ENCODE results near the gene SCLY.

Gene SCLY

DNA sequence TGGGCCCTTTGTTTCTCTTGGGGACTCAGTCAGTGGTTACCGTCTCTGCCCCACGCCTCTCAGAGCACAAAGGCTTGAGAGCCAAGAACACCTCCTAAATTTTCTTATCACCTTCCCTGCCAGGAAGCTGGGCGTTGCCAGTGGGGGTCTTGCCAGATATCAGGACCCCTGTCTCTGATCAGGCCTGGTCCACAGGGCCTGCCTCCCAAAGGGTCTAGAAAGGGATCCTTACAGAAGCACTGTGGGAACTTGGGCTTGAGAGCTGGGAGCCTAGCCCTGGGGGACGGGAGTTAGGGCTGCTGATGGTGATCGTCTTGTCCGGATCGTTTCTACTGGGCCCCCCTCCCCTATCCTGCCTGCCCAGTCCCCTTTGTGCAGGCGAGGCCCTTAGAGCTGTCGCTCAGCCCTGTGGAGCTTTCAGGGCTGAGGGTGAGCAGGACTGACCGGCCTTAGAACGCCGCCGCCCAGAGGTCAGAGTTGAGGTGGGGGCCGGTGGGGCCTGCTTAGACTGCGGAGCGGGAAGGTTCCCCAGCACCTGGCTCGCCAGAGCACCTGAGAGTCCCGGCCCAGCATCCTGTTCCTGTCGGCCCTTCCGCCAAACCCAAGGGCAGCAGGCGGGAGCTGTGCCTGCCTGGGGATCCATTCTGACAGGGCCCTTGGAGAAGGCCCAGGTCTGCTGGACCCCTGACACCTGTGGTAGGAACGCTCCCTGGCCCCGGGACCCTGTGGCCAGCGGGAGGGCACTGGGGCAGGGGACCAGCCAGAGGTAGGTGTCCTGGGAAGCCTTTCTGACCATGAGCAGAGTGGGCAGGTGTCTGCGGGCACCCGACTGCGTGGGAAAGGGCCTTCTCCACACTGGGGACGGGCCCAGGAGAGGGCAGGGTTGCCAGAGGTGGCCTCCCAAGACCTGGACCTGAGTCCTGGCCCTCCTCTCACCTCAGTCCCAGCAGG, 40.3 kb downstream of the SCLY start:
- Mint-ChIP-seq H3K4me1 (peaks cover 13% of the 10 kb centered on the region), H3K36me3 (no peaks in the 10 kb centered on the region), H3K27ac (no peak overlapping the region), H3K27me3 (no peaks in the 10 kb centered on the region), H3K4me3 (no peak overlapping the region), H3K9me3 (no peaks in the 10 kb centered on the region)
- DNase-seq (ENCODE audit: low spot score in 2 of 2) (no peak), ATAC-seq (ENCODE audit: low read depth) (no peak)

DNA sequence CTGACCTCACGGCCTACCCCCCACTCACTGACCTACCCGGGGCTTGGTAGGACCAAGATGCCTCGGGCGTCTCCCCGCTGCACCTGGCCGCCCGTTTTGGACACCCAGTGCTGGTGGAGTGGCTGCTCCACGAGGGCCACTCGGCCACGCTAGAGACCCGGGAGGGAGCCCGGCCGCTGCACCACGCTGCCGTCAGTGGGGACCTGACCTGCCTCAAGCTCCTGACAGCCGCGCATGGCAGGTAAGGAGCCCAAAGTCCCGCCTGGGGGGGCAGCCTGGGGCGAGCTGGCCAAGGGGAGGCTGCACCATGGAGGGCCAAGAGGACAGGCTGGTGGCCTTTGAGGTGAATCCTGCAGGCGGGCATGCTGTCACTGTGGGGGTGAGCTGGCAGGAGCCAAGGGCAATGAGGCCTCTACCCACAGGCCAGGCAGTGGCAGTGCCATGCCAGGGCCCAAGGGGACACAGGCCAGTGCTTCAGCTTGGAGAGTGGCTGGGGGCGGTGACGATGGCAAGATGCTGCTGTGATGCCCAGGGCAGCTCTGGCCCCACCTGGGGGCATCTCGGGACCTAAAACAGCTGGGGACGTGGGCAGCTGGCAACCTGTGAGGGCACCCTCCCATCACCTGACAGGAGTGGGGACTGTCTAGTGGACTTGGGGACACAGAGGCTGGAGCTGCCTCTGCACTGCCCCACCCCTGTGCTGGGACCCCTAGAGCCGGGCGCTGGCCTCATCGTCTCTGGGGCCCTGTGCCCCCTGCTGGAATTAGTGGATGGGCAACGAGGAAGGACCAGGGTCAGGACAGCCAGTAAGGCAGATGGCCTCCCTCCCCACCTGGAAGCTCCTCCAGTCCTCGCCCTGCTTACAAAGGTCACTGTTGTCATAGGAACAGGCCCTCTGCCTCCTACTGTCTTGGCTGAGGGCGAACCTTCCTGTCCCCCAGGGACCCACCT, 41.4 kb downstream of the SCLY start:
- H3K27me3 Mint-ChIP-seq, result no peaks in the 10 kb centered on the region

DNA sequence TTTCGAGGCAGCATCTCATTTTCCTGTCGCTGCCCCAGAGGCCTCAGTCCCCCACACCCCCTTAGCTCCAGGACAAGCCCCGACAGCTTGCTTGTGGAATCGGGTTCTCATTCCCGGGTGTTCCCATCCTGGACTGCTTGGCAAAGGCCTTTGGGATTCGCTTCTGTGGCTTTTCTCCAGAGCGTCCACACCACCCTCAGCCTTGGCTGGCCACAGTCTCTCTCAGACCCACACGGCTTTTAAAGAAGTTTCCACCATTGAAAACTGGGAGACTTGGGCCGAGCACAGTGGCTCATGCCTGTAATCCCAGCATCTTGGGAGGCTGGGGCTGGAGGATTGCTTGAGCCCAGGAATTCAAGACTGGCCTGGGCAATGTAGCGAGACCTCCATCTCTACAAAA, 42.1 kb downstream of the SCLY start:
- no peak for DNase-seq (ENCODE audit: low spot score in 2 of 2)
- Mint-ChIP-seq H3K27me3 (no peaks in the 10 kb centered on the region), H3K4me1 (peaks cover 22% of the 10 kb centered on the region), H3K36me3 (no peaks in the 10 kb centered on the region), H3K4me3 (no peak overlapping the region), H3K27ac (no peak overlapping the region), H3K9me3 (no peaks in the 10 kb centered on the region)
- ATAC-seq (ENCODE audit: low read depth), result no peak

More for the DNA sequence above, 41.4 kb downstream of the SCLY start:
- H3K4me1 Mint-ChIP-seq, result peaks cover 16% of the 10 kb centered on the region
- no peak overlapping the region for H3K27ac Mint-ChIP-seq
- ATAC-seq (ENCODE audit: low read depth) (no peak), DNase-seq (ENCODE audit: low spot score in 2 of 2) (no peak)
- no peaks in the 10 kb centered on the region for H3K9me3 Mint-ChIP-seq
- H3K36me3 Mint-ChIP-seq, result no peaks in the 10 kb centered on the region
- no peak overlapping the region for H3K4me3 Mint-ChIP-seq

DNA sequence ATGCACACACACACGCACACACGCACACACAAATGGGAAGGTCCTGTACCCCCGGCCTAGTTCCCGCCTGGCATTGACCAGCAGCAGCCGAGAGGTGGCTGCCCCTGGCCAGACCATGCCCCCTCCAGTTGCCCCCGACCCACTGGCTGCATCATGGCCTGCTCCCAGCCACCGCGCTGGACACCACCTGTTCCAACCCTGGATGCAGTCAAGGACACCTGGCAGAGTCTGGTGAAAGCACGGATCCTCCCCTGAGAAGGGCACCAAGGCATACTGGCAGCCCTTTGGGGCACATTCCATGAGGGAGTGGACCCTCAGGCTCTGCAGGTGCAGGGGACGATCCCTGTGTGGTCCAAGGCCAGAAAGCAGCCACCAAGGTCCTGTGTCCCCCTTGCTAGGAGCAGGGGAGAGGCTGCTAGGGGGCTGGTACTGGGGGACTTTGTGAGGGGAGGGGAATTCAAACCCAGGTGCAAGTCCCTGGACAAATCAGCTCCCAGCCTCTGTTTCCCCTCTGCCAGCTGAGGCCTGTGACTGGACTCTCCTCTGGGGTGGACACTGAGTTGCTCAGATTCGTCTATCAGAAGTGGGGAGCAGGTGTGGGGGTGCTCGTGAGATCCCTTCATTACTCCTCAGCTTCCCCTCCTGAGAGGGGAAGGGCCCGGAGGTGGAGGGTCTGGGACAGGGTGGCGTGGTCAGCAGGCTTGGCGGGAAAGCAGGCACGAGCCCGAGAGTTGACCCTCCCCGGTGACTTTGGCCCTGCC, 42.8 kb downstream of the SCLY start:
- no peak for ATAC-seq (ENCODE audit: low read depth)
- Mint-ChIP-seq H3K4me3 (no peak overlapping the region), H3K27me3 (no peaks in the 10 kb centered on the region), H3K27ac (no peak overlapping the region), H3K36me3 (no peaks in the 10 kb centered on the region), H3K9me3 (no peaks in the 10 kb centered on the region), H3K4me1 (peaks cover 26% of the 10 kb centered on the region)
- no peak for DNase-seq (ENCODE audit: low spot score in 2 of 2)

DNA sequence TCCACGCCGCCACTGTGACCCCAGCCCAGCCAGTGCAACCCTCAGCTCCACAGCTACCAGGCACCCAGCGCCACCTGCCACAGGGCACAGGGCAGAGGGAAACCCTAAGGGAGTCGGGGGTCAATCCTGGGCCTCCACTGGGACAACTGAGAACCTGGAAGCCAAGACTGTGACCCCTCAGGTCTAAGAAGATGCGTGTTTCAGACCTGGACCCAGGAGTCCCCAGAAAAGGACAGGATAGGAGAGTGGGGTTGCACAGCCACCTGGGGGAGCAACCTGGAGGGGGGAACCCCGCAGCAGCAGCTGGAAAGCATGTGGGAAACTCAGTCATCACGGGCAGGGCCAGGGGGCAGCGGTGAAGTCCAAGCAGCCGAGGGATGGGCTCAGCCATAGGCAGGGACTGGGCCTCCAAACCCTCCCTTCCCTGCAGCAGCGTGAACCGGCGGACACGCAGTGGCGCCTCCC, 43.5 kb downstream of the SCLY start:
- Mint-ChIP-seq H3K27ac (no peak overlapping the region), H3K9me3 (no peaks in the 10 kb centered on the region), H3K36me3 (no peaks in the 10 kb centered on the region), H3K4me1 (peaks cover 27% of the 10 kb centered on the region), H3K4me3 (no peak overlapping the region), H3K27me3 (no peaks in the 10 kb centered on the region)
- DNase-seq (ENCODE audit: low spot score in 2 of 2), result no peak
- no peak for ATAC-seq (ENCODE audit: low read depth)

DNA sequence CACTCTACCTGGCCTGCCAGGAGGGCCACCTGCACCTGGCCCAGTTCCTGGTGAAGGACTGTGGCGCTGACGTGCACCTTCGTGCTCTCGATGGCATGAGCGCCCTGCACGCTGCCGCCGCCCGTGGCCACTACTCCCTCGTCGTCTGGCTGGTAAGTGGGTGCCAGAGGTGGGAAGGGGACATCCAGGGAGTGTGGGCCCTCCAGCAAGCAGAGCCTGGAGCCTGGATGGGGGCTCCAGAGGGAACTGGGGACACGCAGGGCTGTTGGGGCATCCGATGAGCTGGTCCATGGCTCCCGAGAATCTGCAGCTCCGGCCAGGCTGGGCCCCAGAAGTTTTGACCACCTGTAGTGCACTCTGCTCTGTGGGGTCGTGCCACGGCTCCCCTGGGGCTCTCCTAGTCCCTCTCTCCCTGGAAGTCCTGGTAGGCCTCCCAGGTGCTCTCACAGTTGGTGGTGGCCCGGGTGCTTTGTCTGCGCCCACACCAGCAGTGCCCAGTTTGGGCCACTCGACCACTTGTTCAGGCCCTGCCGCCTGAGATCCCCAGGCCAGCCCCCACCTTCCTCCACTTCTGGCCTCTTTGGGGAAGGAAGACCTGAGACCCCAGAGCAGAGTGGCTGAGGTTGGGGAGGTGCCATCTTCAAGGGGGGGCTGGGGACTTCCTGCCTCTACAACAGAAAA, 44.0 kb downstream of the SCLY start:
- Mint-ChIP-seq H3K27ac (no peak overlapping the region), H3K4me3 (no peak overlapping the region)

DNA sequence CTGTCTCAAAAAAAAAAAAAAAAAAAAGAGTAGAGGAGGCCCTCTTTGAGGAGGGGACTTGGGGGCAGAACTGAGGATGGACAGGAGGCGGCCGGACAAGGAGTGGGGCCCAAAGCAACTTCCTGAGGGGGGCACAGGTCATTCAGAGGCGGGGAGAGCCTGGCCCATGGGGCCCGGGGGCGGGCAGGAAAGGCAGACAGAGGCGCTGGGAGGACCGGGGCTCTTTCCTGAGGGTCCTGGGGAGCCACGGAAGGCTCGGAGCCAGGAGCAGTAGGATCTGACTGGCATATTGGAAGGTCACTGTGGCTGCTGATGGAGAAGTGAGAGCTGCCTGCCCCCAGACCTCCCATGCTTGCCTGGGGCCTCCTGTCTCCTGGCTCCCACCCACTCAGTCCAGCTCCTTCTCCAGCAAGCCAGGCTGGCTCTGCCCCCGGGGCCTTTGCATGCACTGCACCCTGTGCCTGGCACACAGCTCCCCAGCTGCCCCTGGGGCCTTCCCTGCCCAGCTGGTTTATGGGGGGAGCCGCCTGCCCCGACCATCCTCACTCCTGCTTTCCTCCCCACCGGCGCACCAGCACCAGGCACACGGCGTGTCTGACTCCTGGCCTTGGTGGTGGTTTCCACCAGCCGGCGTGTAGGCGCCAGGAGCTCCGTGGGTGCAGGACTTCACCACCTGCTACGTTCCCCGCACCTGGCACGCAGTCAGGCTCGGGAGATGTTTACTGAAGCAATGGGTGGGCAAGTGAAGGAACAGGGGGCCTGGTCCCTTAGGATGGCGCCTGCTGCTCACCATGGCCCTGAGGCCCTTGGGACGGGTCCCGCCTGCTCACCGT, 44.9 kb downstream of the SCLY start:
- Mint-ChIP-seq H3K27ac (no peak overlapping the region), H3K4me3 (no peak overlapping the region), H3K4me1 (peaks cover 27% of the 10 kb centered on the region), H3K27me3 (no peaks in the 10 kb centered on the region), H3K36me3 (no peaks in the 10 kb centered on the region), H3K9me3 (no peaks in the 10 kb centered on the region)
- DNase-seq (ENCODE audit: low spot score in 2 of 2), result no peak
- no peak for ATAC-seq (ENCODE audit: low read depth)

More for the DNA sequence above, 44.0 kb downstream of the SCLY start:
- H3K27me3 Mint-ChIP-seq, result no peaks in the 10 kb centered on the region
- H3K4me1 Mint-ChIP-seq, result peaks cover 27% of the 10 kb centered on the region
- ATAC-seq (ENCODE audit: low read depth) (no peak), DNase-seq (ENCODE audit: low spot score in 2 of 2) (no peak)
- no peaks in the 10 kb centered on the region for H3K36me3 Mint-ChIP-seq
- H3K9me3 Mint-ChIP-seq, result no peaks in the 10 kb centered on the region

DNA sequence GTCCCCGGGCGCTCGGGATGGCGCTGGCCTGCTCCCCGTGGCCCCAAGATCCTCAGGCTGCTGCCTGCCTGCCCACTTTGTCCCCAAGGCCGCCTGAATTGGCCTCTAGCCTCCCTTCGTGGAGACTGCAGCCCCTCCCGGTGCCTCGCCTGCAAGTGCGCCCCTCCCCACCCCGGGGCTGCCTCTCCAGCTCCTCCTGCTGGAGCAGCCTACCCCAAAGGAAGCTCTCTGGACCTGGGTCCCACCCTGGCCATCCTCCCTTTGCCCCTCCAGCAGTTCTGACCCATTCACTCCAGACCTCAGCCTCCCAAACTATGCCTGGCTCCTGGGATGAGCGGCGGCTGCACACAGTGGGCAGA, 45.5 kb downstream of the SCLY start:
- Mint-ChIP-seq H3K36me3 (no peaks in the 10 kb centered on the region), H3K4me1 (peaks cover 27% of the 10 kb centered on the region), H3K27ac (no peak overlapping the region), H3K9me3 (peaks cover under 1% of the 10 kb centered on the region), H3K4me3 (no peak overlapping the region), H3K27me3 (no peaks in the 10 kb centered on the region)
- no peak for ATAC-seq (ENCODE audit: low read depth)
- no peak for DNase-seq (ENCODE audit: low spot score in 2 of 2)

DNA sequence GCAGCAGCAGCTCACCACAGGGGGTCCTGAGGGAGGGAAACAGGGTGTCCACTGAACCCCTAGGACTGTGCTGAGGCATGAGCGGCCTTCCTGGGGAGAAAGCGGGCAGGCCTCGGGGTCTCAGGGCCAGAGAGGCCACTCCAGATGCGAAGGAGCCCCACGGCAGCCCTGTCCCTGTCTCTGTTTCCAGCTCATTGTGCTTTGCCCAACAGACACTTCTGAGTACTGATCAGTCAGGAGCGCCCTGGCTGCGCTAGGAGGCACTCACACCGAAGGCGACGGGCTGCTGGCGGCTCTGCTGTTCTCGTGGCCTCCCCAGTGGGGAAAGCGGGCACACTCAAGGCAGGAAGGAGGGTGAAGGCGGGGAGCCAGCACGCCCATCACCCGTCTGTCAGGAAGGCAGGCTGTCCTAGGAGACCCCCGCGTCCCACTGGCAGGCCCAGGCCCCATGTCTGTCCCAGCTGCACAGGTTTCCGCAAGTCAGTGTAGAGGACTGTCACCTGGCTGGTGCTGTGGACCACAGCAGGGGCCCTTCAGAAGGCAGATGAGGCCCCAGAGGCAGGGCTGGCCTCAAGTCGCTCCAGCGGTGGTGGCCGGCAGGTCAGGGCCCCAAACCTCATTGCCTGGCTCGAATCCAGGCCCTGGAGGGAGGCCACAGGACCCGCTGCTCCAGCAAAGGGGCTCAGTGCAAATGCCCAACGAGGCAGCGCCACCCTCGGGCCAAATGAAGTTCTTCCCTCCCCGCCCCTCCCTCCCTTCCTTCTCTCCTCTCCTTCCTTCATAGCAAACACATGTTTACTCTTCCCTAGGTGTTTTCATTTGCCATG, 46.1 kb downstream of the SCLY start:
- Mint-ChIP-seq H3K27me3 (no peaks in the 10 kb centered on the region), H3K36me3 (no peaks in the 10 kb centered on the region), H3K27ac (peak overlapping the region; percentile 99), H3K4me1 (peaks cover 27% of the 10 kb centered on the region), H3K9me3 (peaks cover 2% of the 10 kb centered on the region), H3K4me3 (peak overlapping the region; percentile 98)
- ATAC-seq (ENCODE audit: low read depth) (no peak), DNase-seq (ENCODE audit: low spot score in 2 of 2) (peak in 1 of 2 donors; percentile 46)

DNA sequence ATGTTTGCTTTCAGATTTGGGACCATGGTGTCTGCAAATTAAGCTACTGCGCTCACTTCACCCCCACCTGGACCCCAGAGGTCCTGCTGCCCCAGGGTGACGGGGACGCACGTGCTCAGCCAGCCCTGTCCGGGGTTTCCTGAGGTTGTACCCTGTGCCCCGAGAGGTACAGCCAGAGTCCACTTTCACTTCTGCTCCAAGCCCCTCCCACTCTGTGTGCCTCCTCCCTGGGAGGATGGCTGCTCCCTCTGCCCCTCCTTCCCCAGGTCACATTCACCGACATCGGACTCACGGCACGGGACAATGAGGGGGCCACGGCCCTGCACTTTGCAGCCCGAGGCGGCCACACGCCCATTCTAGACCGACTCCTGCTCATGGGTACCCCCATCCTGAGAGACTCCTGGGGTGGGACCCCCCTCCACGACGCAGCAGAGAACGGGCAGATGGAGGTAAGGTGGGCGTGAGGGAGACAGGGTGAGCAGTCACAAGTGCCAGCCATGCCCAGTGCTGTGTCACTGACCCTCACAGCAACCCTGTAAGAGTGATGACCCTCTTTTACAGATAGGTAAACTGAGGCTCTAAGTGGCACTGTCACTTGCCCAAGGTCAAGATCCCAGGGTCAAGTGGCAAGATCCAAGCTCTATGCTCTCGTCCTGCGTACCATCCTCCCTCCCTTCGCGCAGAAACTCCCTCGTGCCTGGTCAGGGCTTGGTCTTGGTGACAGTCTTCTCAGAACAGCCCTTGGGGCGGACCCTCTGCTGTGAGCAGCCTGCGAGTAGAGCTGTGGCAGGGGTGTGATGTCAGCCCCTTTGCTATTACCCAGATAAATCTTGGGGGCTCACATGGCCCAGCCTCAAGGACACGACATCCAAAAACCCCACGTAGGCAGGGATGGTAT, 47.0 kb downstream of the SCLY start:
- ATAC-seq (ENCODE audit: low read depth), result peak; percentile 94
- peak overlapping the region; percentile 99 for H3K27ac Mint-ChIP-seq

More for the DNA sequence above, 47.0 kb downstream of the SCLY start:
- Mint-ChIP-seq H3K9me3 (peaks cover 3% of the 10 kb centered on the region), H3K36me3 (peaks cover 6% of the 10 kb centered on the region), H3K4me3 (peak overlapping the region; percentile 98), H3K27me3 (no peaks in the 10 kb centered on the region), H3K4me1 (peaks cover 27% of the 10 kb centered on the region)
- peak; percentile 72 to 82 for DNase-seq (ENCODE audit: low spot score in 2 of 2)

All from memory B cell (primary cell).